IPS-18a (cell line): Measurements from ENCODE around the gene BACE1.
"Not testable (repeated sequence)": the region's sequence is repeated elsewhere in the genome, so short reads cannot be mapped to it uniquely, and the experiment has no call there.

Experiments used
- H3K27ac ChIP-seq: one replicate; pipeline ENCODE4 v1.5.1; 2013; ENCODE audit warnings: low read length
- H3K27me3 ChIP-seq: one replicate; pipeline ENCODE4 v1.6.1; 2013; ENCODE audit warnings: mild to moderate bottlenecking, low read length; ENCODE audit not compliant: control insufficient read depth, insufficient read depth
- H3K36me3 ChIP-seq: one replicate; pipeline ENCODE4 v1.6.1; 2013; ENCODE audit warnings: low read depth, low read length; ENCODE audit not compliant: control insufficient read depth
- H3K4me1 ChIP-seq: one replicate; pipeline ENCODE4 v1.6.1; 2013; ENCODE audit warnings: low read depth, low read length; ENCODE audit not compliant: control insufficient read depth
- H3K4me3 ChIP-seq: one replicate; pipeline ENCODE4 v1.5.1; 2013; ENCODE audit warnings: low read length
- H3K9ac ChIP-seq: one replicate; pipeline ENCODE4 v1.6.1; 2013; ENCODE audit warnings: mild to moderate bottlenecking, low read length, moderate library complexity
- H3K9me3 ChIP-seq: one replicate; pipeline ENCODE4 v1.6.1; 2013; ENCODE audit warnings: low read depth, low read length; ENCODE audit not compliant: control insufficient read depth

BACE1 gene

DNA sequence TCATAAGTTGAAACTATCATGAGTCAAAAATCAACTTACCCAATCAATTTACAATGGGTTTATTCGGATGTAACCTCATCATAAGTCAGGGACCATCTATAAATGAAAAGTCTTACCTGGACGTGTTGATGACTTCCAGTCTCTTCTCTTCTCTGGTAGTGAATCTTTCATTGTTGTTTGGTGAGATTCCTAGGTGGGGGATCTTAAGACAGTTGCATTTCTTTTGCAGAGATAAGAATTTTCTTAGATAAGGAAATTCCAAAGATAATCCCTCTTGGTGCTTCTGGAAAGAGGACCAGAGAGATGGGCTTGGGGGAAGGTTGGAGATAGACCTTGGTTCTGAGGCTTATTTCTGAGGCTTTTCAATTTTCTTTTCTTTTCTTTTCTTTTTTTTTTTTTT is 46.2 kb downstream of the BACE1 start:
- H3K27me3 ChIP-seq, result no peaks in the 10 kb centered on the region
- no peaks in the 10 kb centered on the region for H3K36me3 ChIP-seq
- no peak overlapping the region for H3K4me3 ChIP-seq
- H3K4me1 ChIP-seq, result peaks cover 5% of the 10 kb centered on the region
- H3K27ac ChIP-seq, result no peak overlapping the region
- H3K9me3 ChIP-seq, result no peaks in the 10 kb centered on the region
- no peak overlapping the region for H3K9ac ChIP-seq

DNA sequence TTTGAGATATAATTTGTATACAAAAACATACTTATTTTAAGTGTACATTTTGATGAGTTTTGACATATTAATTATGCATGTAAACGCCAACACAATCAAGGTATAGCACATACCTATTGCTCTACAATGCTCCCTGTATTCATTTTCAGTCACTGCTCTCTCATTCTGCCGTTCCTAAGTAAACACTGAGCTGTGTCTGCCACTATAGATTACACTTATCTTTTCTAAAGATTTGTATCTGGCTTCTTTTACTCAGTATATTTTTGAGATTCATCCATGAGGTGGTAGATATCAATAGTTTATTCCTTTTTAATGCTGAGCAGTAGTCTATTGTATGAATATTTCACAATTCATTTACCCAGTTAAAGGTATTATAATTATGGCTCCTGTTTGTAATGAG is 50.3 kb downstream of the BACE1 start:
- H3K4me1 ChIP-seq, result peaks cover 5% of the 10 kb centered on the region
- H3K27ac ChIP-seq, result no peak overlapping the region
- H3K9ac ChIP-seq, result no peak overlapping the region
- H3K9me3 ChIP-seq, result no peaks in the 10 kb centered on the region
- no peak overlapping the region for H3K4me3 ChIP-seq
- no peaks in the 10 kb centered on the region for H3K27me3 ChIP-seq
- H3K36me3 ChIP-seq, result peaks cover 3% of the 10 kb centered on the region

DNA sequence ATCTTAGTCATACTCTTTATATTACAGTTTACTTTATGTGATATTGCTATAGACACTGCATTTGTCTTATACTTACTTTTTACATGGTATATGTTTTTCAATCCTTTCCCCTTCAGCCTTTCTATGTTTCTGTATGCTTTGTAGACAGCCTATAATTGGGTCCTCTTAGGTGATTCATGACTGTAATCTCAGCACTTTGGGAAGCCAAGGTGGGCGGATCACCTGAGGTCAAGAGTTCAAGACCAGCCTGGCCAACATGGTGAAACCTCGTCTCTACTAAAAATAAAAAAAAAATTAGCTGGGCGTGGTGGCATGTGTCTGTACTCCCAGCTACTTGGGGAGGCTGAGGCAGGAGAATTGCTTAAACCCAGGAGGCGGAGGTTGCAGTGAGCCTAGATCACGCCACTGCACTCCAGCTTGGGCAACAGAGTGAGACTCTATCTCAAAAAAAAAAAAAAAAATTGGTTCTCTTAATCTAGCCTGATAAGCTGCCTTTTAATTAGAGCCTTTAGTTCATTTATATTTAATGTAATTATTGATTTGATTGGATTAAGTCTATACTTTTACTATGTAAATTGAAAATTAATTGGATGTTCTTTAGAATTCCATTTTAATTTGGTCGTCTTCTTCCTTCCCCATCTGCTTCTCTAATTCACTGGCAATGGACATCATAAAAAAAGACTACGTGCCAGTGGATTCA is 51.3 kb downstream of the BACE1 start:
- not testable (repeated sequence) for H3K27me3 ChIP-seq, H3K4me1 ChIP-seq, H3K9ac ChIP-seq, H3K36me3 ChIP-seq, H3K9me3 ChIP-seq, H3K27ac ChIP-seq, H3K4me3 ChIP-seq

DNA sequence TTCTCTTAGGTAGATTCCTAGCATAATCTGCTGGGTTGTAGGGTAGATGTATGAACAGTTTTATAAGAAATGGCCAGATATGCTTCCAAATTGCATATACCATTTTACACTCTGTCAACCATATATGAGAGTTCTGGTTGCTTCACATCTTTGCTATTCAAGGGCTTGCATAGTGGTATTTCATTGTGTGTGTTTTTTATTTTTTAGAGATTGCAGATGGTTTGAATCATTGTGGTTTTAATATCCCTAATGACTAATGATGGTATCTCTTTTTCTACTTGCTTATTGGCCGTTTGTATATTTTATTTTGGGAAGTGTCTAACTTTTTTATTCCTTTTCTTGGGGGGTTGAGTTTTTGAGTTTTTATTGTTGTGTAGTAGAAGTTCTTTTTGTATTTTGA is 56.6 kb downstream of the BACE1 start:
- Histone ChIP-seq H3K4me3 (no peak overlapping the region), H3K9ac (no peak overlapping the region), H3K27ac (no peak overlapping the region), H3K9me3 (no peaks in the 10 kb centered on the region), H3K36me3 (peaks cover 4% of the 10 kb centered on the region), H3K27me3 (no peaks in the 10 kb centered on the region), H3K4me1 (no peaks in the 10 kb centered on the region)

DNA sequence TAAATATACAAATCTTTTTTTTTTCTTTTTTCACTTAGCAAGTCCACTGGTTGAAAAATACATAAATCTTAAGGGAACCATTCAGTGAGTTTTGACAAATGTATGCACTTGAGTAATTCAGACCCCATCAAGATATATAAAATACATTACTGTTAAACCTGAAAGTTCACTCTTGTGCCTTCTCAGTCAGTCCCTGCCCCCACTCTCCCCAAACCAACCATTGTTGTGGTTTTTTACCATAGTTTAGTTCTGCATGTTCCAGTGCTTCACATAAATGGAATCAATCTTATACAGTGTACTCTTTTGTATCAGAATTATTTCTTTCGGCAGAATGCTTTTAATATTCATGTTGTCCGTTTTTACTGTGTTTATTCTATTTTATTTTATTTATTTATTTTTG is 57.5 kb downstream of the BACE1 start:
- Histone ChIP-seq H3K4me1 (no peaks in the 10 kb centered on the region), H3K27ac (no peak overlapping the region), H3K4me3 (no peak overlapping the region)

DNA sequence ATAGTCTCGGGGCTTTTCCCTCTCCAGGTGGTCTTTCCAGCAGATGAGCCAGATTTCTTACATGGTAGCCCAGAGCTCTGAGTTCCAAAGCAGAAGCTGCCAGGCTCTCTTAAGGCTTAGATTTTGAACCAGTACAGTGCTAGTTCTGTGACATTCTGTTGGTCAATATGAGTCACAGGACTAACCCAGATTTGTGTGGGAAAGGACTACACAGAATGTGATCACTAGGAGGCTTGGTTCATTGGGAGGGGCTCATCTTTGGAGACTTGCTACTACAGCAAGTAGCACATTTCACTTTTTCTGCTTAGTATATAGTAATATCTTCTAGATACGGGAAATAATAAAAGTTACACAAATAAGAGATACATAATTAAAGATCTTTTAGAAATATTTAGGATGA is 59.5 kb downstream of the BACE1 start:
- Histone ChIP-seq H3K4me3 (no peak overlapping the region), H3K27me3 (no peaks in the 10 kb centered on the region), H3K9ac (no peak overlapping the region), H3K4me1 (no peaks in the 10 kb centered on the region), H3K27ac (no peak overlapping the region), H3K36me3 (peaks cover 10% of the 10 kb centered on the region), H3K9me3 (no peaks in the 10 kb centered on the region)

More for the DNA sequence above, 57.5 kb downstream of the BACE1 start:
- Histone ChIP-seq H3K27me3 (no peaks in the 10 kb centered on the region), H3K36me3 (peaks cover 7% of the 10 kb centered on the region), H3K9me3 (no peaks in the 10 kb centered on the region), H3K9ac (no peak overlapping the region)

DNA sequence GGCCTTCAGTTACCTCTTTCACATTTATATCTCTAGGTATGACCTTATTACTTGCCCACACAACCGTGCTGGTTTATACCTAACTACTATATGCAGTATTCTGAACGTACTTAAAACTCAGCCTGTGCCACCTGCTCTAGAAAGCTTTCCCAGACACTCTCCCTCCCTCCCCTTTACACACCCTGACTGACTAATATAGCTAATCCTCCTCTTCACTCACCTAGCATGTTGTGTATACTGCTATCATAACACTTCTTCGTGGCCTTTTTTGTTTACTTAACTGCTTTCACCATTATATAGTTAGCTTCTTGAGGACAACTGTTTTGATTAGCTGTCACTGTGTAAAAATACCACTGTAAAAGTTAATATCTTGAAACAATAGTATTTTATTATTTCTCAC is 60.1 kb downstream of the BACE1 start:
- Histone ChIP-seq H3K36me3 (peaks cover 9% of the 10 kb centered on the region), H3K27ac (no peak overlapping the region), H3K9ac (no peak overlapping the region), H3K4me3 (no peak overlapping the region), H3K9me3 (no peaks in the 10 kb centered on the region), H3K4me1 (no peaks in the 10 kb centered on the region), H3K27me3 (no peaks in the 10 kb centered on the region)

DNA sequence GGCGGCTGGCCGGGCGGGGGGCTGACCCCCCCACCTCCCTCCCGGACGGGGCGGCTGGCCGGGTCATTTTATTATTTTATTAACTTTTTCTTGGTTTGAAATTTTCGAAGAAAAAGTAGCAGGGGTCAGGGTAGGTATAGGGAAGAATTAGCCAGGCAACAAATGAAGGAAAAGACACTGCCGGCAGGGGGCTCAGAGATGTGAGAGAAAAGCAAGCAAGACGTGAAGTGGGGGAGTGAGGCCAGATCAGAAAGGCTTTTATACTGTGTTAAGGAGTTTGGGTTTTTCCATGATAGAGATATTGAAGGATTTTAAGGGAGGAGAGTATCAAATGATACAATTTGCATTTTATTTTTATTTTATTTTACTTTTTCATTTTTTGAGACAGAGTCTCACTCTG is 64.5 kb downstream of the BACE1 start:
- Histone ChIP-seq H3K9me3 (no peaks in the 10 kb centered on the region), H3K4me1 (no peaks in the 10 kb centered on the region), H3K27ac (no peak overlapping the region), H3K36me3 (peaks cover 35% of the 10 kb centered on the region), H3K27me3 (no peaks in the 10 kb centered on the region), H3K9ac (no peak overlapping the region), H3K4me3 (no peak overlapping the region)

DNA sequence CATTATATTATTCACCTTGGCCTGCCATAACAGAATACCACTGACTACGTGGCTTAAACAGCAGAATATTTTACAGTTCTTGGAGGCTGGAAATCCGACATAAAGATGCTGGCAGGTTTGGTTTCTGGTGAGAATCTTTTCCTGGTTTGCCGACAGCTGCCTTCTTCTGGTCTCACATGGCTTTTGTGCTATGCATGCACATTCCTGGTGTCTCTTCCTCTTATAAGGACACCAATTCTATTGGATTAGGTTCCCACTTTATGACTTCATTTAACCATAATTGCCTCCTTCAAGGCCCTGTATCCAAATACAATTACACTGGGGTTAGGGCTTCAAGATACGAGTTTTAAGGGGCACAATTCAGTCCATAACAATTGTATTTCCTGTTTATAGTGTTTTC is 66.5 kb downstream of the BACE1 start:
- Histone ChIP-seq H3K27ac (no peak overlapping the region), H3K36me3 (peaks cover 47% of the 10 kb centered on the region), H3K4me3 (no peak overlapping the region), H3K4me1 (no peaks in the 10 kb centered on the region), H3K9ac (no peak overlapping the region), H3K9me3 (no peaks in the 10 kb centered on the region), H3K27me3 (no peaks in the 10 kb centered on the region)

DNA sequence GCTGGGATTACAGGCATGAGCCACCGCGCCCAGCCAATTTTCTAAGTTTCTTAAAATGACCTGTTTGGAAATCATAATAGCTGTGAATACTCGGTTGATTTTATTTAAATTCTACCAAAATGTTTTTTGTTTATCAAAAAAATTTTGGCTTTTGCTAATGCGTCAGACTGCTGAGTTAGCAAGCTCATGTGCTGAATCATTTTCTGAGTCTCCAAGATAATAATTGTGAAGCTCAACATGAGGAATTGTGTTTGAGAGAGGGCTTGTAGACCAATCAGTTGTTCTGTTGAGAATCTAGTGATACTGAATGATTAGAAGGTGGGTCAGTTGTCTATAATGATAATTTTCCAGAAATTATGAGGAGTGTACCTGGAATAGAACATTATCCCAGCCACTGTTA is 67.7 kb downstream of the BACE1 start:
- no peak overlapping the region for H3K27ac ChIP-seq
- no peaks in the 10 kb centered on the region for H3K4me1 ChIP-seq
- no peaks in the 10 kb centered on the region for H3K27me3 ChIP-seq
- H3K9ac ChIP-seq, result no peak overlapping the region
- no peak overlapping the region for H3K4me3 ChIP-seq
- H3K36me3 ChIP-seq, result peaks cover 51% of the 10 kb centered on the region
- H3K9me3 ChIP-seq, result no peaks in the 10 kb centered on the region

DNA sequence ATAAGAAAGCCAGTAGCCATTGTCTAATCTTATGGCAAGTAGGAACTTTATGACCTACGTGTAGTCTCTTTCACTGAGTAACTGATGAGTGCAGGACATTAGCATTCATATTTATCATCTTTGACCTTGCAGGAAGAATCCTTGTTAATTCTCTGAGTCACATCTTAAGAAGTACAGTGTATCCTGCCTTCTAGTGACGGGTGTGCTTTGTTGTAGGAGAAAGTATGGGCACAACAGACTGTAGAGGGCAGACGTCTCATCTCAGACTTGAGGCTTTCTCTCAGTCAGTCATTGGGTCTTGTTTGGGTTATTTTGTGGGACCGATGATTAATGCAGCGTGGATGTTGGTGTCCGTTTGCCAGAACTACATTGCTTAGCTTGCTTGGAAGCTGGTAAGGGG is 76.8 kb downstream of the BACE1 start:
- H3K36me3 ChIP-seq, result peaks cover 43% of the 10 kb centered on the region
- H3K4me1 ChIP-seq, result no peaks in the 10 kb centered on the region
- H3K27ac ChIP-seq, result no peak overlapping the region
- H3K9me3 ChIP-seq, result no peaks in the 10 kb centered on the region
- H3K4me3 ChIP-seq, result no peak overlapping the region
- H3K27me3 ChIP-seq, result no peaks in the 10 kb centered on the region
- H3K9ac ChIP-seq, result no peak overlapping the region

DNA sequence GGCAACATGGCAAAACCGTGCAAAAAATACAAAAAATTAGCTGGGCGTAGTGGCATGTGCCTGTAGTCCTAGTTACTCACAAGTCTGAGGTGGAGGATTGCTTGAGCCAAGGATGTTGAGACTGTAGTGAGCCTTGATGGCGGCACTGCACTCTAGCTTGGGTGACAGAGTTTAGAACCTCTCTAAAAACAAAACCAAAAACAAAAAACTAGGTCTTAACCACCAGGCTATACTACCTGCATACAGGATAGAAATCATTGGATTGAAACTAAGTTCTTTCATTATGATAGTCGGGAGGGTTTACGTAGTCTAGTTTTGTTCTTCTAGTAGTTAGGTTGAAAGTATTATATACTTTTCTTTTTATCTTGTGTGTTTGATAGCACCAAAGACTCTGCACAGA is 77.8 kb downstream of the BACE1 start:
- peaks cover 39% of the 10 kb centered on the region for H3K36me3 ChIP-seq
- no peaks in the 10 kb centered on the region for H3K27me3 ChIP-seq
- no peak overlapping the region for H3K4me3 ChIP-seq
- no peak overlapping the region for H3K9ac ChIP-seq
- no peaks in the 10 kb centered on the region for H3K9me3 ChIP-seq
- H3K4me1 ChIP-seq, result peaks cover 7% of the 10 kb centered on the region
- H3K27ac ChIP-seq, result no peak overlapping the region
